ENCODE data around the gene DLG4. TPM values are rescaled to one million over a fixed set of nuclear protein-coding genes. Genes with fewer than 3 reads are reported as not detected.
A peak's percentile ranks its signal among the peaks of the same experiment; 100 is the strongest.

The DLG4 gene
- total RNA-seq, 1 experiment from 2014 or later, result 59.7 TPM

GRCh38 chr17:7219229-7219811 lies 316 bp downstream of the DLG4 start:
- Mint-ChIP-seq H3K27ac (peak overlapping the region; percentile 67; the same call in 1 of the 2 replicates), H3K4me1 (peaks cover 49% of the 10 kb centered on the region), H3K27me3 (ENCODE audit: low read depth) (peaks cover 4% of the 10 kb centered on the region; the same call in 1 of the 2 replicates), H3K9me3 (no peaks in the 10 kb centered on the region), H3K4me3 (peak overlapping the region; percentile 89), H3K36me3 (peaks cover 11% of the 10 kb centered on the region)
- CTCF ChIA-PET, result interaction anchor here (0.7 to 4.8 kb wide), 11 partner anchors 11 to 341 kb away, joined by 3 to 36 read pairs (median 16); partner anchors contain the start of genes DVL2, GABARAP, PHF23 and SLC2A4
- ATAC-seq (no peak), DNase-seq (ENCODE audit: low spot score) (no peak)
- POLR2A ChIA-PET, result interaction anchor here (0.6 to 2.1 kb wide), 12 partner anchors 9 to 184 kb away, joined by 3 to 9 read pairs (median 4); partner anchors contain the start of genes DVL2, GABARAP and SLC16A13
- TF ChIP-seq FOXP4 (CRISPR knock-in tag; IDR thresholded peaks at IDR 0.05) (no peak), ZNF423 (CRISPR knock-in tag; IDR thresholded peaks at IDR 0.05) (no peak), ZBTB21 (CRISPR knock-in tag; IDR thresholded peaks at IDR 0.05; ENCODE audit: borderline replicate concordance) (no peak), CTCF (IDR thresholded peaks at IDR 0.05) (no peak), KAT7 (CRISPR knock-in tag; IDR thresholded peaks at IDR 0.05; ENCODE audit: borderline replicate concordance) (no peak), E2F4 (CRISPR knock-in tag; IDR thresholded peaks at IDR 0.05; ENCODE audit: borderline replicate concordance, low read depth) (no peak), FOXP1 (CRISPR knock-in tag; IDR thresholded peaks at IDR 0.05; ENCODE audit: borderline replicate concordance) (no peak), TEAD1 (CRISPR knock-in tag; IDR thresholded peaks at IDR 0.05) (no peak), ZNF512 (CRISPR knock-in tag; IDR thresholded peaks at IDR 0.05; ENCODE audit: borderline replicate concordance) (no peak), NR3C1 (CRISPR knock-in tag; conservative IDR thresholded peaks at IDR 0.05; ENCODE audit: low read depth) (no peak), ARID4B (CRISPR knock-in tag; IDR thresholded peaks at IDR 0.05; ENCODE audit: borderline replicate concordance) (no peak), RORB (CRISPR knock-in tag; IDR thresholded peaks at IDR 0.05) (no peak), MXD4 (CRISPR knock-in tag; IDR thresholded peaks at IDR 0.05; ENCODE audit: borderline replicate concordance) (no peak), ZBTB43 (CRISPR knock-in tag; IDR thresholded peaks at IDR 0.05) (no peak), CREB1 (CRISPR knock-in tag; IDR thresholded peaks at IDR 0.05) (no peak)
